KBM-7 (cell line): ENCODE measurements around the gene NELFB.

Experiments
- DNase-seq: peaks from one replicate; pipeline ENCODE4 v3.0.0-alpha.2; 2015
- in situ Hi-C: fragments of 300-500 bp; cut with MboI; formaldehyde crosslinking; loops from 2 replicates; pipeline ENCODE4 v1.14.3; 2020; ENCODE audit warnings: low sequenced_read_pairs, low pct_unique_long_range_greater_than_20kb, mixed read lengths

The NELFB gene

DNA sequence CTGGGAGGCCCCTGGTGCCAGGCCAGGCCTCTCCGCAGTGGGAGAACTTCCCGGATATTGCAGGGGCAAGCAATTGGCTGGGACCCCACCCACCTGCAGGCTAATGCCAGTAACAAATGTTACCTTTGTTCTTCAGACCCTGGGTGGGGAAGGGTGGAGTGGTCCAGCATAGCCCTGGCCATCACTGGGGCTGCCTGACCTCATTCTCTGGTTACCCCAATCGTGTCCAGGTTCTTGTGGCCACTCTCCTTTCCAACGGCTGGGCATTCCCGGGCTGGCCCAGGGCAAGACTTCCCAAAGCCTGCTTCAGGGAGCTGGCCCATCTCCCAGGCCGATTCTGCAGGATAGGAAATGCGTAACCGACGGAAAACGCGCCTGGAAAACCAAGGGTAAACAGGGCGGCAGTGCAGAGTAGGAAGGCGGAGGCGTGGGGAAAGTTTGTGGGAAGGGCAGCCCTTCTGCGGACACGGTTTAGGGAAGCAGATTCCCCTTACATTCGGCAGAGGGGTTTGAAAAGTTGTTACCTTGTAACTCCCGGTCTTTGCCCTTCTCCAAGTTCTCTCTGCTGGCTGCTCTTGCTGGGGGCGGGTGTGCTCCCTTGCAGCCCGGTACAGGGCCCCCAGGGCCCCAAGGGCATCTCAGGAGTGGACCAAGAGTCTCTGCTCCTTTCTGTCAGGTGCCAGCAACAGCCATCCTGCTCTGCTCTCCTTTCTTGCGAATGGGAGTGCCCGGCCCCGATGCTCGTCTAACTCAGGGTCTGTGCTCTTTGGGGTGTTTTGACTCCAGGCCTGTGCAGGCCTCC lies 43.5 kb downstream of the NELFB start:
- DNase-seq = no peak
- in situ Hi-C loops = loop anchor here (10.0 kb wide), 1 partner anchor 106 kb away; no protein-coding TSS in a partner anchor

- in situ Hi-C loops = loop anchor here (10.0 kb wide), 1 partner anchor 106 kb away; no protein-coding TSS in a partner anchor
- DNase-seq = no peak
Measured at GRCh38 chr9:137299203-137299565, 44.1 kb downstream of the NELFB start.

- in situ Hi-C loops = loop anchor here (10.0 kb wide), 1 partner anchor 105 kb away; no protein-coding TSS in a partner anchor
Measured at GRCh38 chr9:137299938-137300337, 44.8 kb downstream of the NELFB start.

DNA sequence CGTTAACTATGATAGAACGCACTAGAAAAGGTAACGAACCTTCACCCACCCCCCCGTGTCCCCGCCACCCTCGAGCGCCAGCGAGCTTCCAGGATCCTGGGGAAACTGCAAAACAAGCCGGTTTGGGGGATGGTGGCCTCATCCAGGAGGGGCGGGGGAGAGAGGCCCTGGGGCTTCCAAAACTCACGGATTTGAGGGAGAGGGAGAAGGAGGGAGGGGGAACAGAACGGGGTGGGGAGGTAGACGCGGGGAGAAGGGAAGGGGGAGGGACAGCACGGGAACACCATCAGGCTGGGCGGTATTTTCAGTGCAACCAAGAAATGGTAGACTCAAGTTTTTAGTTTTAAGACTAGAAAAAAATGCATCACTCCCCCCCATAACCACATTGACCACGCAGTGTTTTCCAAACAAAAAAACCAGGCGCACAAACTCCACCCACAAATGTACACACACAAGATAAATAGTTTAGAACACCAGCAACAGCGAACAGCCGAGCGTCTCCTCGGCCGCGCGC lies 45.5 kb downstream of the NELFB start:
- DNase-seq = no peak
- in situ Hi-C loops = no loop called here

More at GRCh38 chr9:137299938-137300337, 44.8 kb downstream of the NELFB start:
- no peak for DNase-seq

- in situ Hi-C loops = no loop called here
- peak; percentile 60 for DNase-seq
Measured at GRCh38 chr9:137301081-137301947, 46.2 kb downstream of the NELFB start.

GRCh38 chr9:137302118-137302448 lies 47.0 kb downstream of the NELFB start, which contains the start of gene NRARP:
Gene NRARP (minus strand): TSS chr9:137302271. CDS start chr9:137301928, 343 bp downstream.
- in situ Hi-C loops = no loop called here

DNA sequence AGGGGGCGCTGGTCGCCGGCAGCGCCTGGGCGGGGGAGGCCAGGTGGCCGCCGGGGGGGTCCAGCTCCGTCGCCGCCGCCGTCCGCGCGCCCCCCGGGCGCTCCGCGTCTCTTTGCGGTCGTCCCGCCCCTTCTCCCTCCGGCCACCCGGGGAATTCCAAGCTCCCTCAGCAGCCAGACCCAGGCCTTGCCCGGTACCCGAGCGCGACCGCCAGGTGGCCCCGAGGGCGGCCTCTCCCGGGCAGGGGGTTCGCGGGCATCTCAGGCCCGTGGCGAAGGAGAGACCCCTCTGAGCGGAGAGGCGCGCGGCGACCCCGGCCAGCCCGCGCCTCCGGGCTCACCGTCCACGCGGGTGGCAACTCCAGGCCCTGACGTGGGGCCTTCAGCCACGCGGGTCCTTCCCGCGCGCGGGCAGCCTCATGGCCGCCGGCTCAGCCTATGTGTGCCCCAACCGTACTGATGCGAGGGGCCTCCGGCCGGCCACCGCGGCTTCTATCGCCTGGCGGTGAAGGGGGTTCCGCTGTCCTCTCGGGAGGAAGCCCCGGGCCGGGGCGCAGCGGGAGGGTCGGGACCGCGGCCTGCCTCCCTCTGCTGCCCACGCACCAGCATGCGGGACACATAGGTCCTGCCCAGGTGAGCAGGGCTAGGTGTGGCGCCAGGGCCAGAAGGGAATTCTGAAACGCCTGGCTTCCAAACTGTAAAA lies 47.5 kb downstream of the NELFB start:
- in situ Hi-C loops = no loop called here

More at GRCh38 chr9:137302118-137302448, 47.0 kb downstream of the NELFB start, which contains the start of gene NRARP:
- DNase-seq = peak; percentile 81

GRCh38 chr9:137303151-137303892 lies 48.2 kb downstream of the NELFB start:
- DNase-seq = peak; percentile 65
- in situ Hi-C loops = no loop called here

More for the DNA sequence above, 47.5 kb downstream of the NELFB start:
- DNase-seq = peak; percentile 68

- in situ Hi-C loops = no loop called here
- no peak for DNase-seq
Measured at GRCh38 chr9:137303893-137304382, 48.8 kb downstream of the NELFB start.

DNA sequence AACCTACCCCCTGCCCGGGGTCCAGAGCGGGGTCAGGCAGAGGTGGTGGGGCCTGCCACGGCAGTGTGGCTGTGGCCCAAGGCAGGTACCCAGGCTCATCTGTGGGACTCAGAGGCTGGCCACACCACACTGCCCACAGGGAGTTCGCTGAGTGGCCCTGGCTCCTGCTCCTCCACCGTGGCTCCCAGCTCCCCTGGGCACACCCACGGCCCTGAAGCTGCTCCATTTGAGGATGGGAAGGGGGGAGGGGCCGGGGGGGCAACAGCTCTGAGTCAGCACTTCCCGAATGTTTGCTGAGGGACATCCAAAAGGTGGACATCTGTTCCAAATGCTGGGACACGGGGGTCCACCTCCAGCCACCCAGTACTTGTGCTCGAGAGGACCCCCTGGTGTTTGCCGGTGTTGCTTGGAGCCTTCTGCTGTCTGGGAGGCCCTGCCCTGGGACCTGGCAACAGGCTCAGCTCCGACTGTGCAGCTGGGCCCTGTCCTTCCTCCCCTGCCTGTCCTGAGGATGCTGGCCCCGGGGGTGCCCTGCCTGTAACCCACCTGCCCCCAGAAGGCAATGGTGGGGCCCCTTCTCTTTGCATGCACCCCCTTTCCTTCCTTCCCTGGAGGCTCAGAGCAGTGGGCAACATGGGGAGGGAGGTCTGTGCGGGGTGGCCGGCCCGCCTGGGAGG lies 49.4 kb downstream of the NELFB start:
- in situ Hi-C loops = no loop called here
- DNase-seq = no peak

GRCh38 chr9:137305060-137305797 lies 50.1 kb downstream of the NELFB start:
- in situ Hi-C loops = no loop called here
- DNase-seq = no peak

GRCh38 chr9:137305798-137306065 lies 50.6 kb downstream of the NELFB start:
- in situ Hi-C loops = no loop called here
- no peak for DNase-seq

DNA sequence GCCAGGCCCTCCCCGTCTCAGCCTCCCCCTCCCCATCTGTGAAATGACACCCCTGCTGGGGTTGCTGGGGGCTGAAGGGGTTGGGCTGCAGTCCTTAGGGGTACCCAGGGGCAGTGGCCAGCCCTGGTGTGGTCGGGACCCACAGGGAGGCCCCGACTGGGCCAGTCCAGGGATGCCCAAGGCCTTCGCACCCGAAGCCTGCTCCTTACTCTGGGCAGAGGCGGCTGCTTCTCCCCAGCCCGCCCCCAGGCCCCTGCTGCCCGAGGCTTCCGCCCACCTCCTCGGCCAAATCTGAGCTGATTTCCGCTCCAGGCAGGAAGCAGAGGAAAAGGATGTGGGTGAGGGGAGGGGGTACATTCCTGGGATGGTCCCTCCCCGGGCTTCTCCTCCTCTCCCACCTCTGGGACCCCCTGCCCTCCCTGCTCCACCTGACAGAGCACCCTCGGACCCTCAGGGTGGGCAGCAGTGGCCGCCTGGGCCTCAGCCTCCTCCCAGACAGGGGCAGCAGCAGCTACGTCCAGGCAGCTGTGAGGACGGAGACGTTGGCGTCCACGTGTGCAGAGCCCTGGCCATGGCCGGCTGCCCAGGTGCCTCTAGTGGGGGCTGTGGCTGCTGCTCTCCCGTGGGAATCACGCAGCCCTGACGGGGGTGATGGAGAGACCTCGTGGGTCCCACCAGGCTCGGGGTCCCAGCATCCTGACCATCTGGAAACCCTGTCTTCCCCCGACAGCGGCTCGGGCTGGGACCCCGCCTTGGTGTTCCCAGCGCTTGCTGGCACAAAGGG lies 51.1 kb downstream of the NELFB start:
- in situ Hi-C loops = no loop called here
- DNase-seq = no peak

- DNase-seq = no peak
- in situ Hi-C loops = no loop called here
Measured at GRCh38 chr9:137306850-137307254, 51.7 kb downstream of the NELFB start.

DNA sequence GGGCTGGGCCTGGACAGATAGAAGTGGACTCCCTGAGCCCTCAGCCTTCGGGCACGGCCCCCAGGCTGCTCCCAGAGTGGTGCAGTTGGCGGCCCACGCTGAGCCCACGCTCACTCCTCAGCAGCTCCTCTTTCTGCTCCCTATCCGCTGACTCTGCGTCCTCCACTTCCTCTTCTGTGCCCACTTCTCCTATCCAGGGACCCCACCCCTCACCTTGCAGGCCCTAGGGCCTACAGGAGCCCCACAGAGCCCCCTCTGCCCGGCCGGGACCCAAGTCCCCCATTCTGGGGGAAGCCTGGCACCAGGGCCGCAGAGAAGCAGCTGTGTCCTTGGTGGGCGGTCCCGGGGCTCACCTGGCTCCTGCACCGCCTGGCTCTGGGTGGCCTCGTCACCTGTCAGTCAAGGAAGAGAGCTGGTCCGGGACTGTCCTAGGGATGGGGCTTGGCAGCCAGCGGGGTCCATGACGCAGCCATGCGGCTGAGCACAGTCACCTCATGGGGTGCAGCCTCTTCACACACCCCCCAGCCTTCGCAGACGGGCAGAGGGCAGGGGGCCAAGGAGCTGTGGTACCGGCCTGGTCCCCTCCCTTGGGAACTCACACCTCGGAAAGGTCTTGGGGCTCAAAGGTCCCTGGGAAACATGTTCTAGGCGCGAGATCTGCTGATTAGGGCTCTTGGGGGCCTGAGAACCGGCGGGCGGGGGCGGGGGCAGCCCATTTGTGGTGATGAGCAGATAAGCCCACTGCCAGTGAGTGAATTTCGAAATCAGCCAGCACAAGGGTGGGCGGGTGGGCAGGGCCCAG lies 52.3 kb downstream of the NELFB start:
- peak; percentile 61 for DNase-seq
- in situ Hi-C loops = no loop called here

GRCh38 chr9:137308057-137308619 lies 53.0 kb downstream of the NELFB start:
- in situ Hi-C loops = no loop called here

More at GRCh38 chr9:137308057-137308619, 53.0 kb downstream of the NELFB start:
- no peak for DNase-seq
